Stomach (tissue), 9 donors: Measurements from ENCODE around the gene DIPK2B. TPM values are rescaled to one million over a fixed set of nuclear protein-coding genes. Genes with fewer than 3 reads are reported as not detected.

Experiments
- DNase-seq, 2 donors: peaks; one replicate each; pipeline versions ENCODE4 v3.0.0 to v3.0.0-alpha.2; 2013 to 2019
- H3K27ac ChIP-seq, 5 donors: fragments of 200-600 bp in 4 of 5; sonication (generic) in 4 of 5; one replicate each; pipeline ENCODE4 v1.5.1; 2013 to 2019; ENCODE audit warnings: mild to moderate bottlenecking in 1 of 5, moderate library complexity in 1 of 5
- H3K27me3 ChIP-seq, 3 donors: fragments of 200-600 bp; sonication (generic); one replicate each; pipeline ENCODE4 v1.5.1; 2017 to 2019; ENCODE audit warnings: mixed run types in 1 of 3
- H3K36me3 ChIP-seq, 4 donors: fragments of 200-600 bp; sonication (generic); 1 replicate in 3 of 4; 2 replicates in 1 of 4; pipeline ENCODE4 v1.5.1; 2016 to 2019
- H3K4me1 ChIP-seq, 4 donors: fragments of 200-600 bp; sonication (generic); one replicate each; pipeline ENCODE4 v1.5.1; 2016 to 2019
- H3K4me3 ChIP-seq, 4 donors: fragments of 200-600 bp; sonication (generic) in 3 of 4; one replicate each; pipeline ENCODE4 v1.5.1; 2016 to 2019; ENCODE audit warnings: mild to moderate bottlenecking in 1 of 4
- H3K9me3 ChIP-seq, 4 donors: fragments of 200-600 bp; sonication (generic); one replicate each; pipeline ENCODE4 v1.5.1; 2016 to 2019
- CTCF ChIP-seq, 7 experiments: fragments of 450-650 bp in 4 of 7; fragments of 200-600 bp in 3 of 7; sonication (generic) in 3 of 7; IDR thresholded peaks; one replicate each; pipeline ENCODE4 v1.5.1; 2016 to 2019; ENCODE audit warnings: antibody characterized with exemption in 7 of 7, control low read depth in 2 of 7, mild to moderate bottlenecking in 1 of 7
- EP300 ChIP-seq: sonication (generic); formaldehyde crosslinking; IDR thresholded peaks from one replicate; pipeline ENCODE4 v1.6.1; 2017; ENCODE audit warnings: antibody characterized with exemption
- POLR2A ChIP-seq, 4 donors: fragments of 450-650 bp; IDR thresholded peaks; one replicate each; pipeline ENCODE4 v1.6.1; 2016; ENCODE audit warnings: antibody characterized with exemption in 4 of 4, control low read depth in 2 of 4, mild to moderate bottlenecking in 1 of 4, moderate library complexity in 1 of 4
- POLR2AphosphoS5 ChIP-seq, 3 donors: sonication (generic); formaldehyde crosslinking; IDR thresholded peaks; one replicate each; pipeline ENCODE4 v1.6.1; 2016; ENCODE audit warnings: antibody characterized with exemption in 3 of 3
- whole genome bisulfite sequencing, 5 donors: extraction: QIAGEN DNeasy Blood & Tissue Kit in 3 of 5; methylation state at CpG; one replicate each; pipeline versions ENCODE4 v1.1.5 to v1.1.7; 2013 to 2018; 5-methylcytosine and 5-hydroxymethylcytosine counted together
- intact Hi-C: fragments of 100-400 bp; cut with DNase I; formaldehyde crosslinking; loops from one replicate; pipeline ENCODE4 v1.15.1; 2023; ENCODE audit warnings: low total_unique reads
- polyA plus RNA-seq, 3 donors: library from polyadenylated mRNA; stranded (reverse); fragments of 200-250 nt; gene quantifications; one replicate each; pipeline ENCODE4 v1.2.3, GENCODE V29; 2013
- total RNA-seq, 5 donors: library from RNA; depleted of rRNA; stranded (reverse); fragments of >200 nt; gene quantifications; one replicate each; pipeline versions ENCODE4 v1.1.0 to v1.2.3, GENCODE V29; 2014 to 2016
- donor health status: healthy with polysubstance abuse.
- donor health status: Bipolar disorder and iron deficiency.
- donor health status: healthy.

DIPK2B gene
- total and polyA plus RNA-seq, 8 donors, result 1.1 to 37.3 (median 6.6) TPM

GRCh38 chrX:45233531-45233930 is 32.9 kb upstream of the DIPK2B start:
- no peaks in the 10 kb centered on the region for H3K36me3 ChIP-seq
- no peak overlapping the region for H3K4me3 ChIP-seq
- TF ChIP-seq CTCF (IDR thresholded peaks at IDR 0.05) (no peak), POLR2A (IDR thresholded peaks at IDR 0.05) (no peak), EP300 (no peak), POLR2AphosphoS5 (IDR thresholded peaks at IDR 0.05) (no peak)
- peaks cover 0 to 10% (median 0%) of the 10 kb centered on the region in 3 donors for H3K27me3 ChIP-seq
- H3K4me1 ChIP-seq, result no peaks in the 10 kb centered on the region
- no peaks in the 10 kb centered on the region for H3K9me3 ChIP-seq
- intact Hi-C loops, result no loop called here
- H3K27ac ChIP-seq, result no peak overlapping the region
- 30 to 87% (median 56%) methylated on average over 1 to 2 of the region's 2 CpGs for WGBS, 5 donors
- no peak for DNase-seq

GRCh38 chrX:45232139-45232538 is 31.5 kb upstream of the DIPK2B start:
- Histone ChIP-seq H3K4me3 (no peak overlapping the region), H3K36me3 (no peaks in the 10 kb centered on the region), H3K27ac (no peak overlapping the region), H3K27me3 (peaks cover 0 to 10% (median 0%) of the 10 kb centered on the region in 3 donors), H3K4me1 (no peaks in the 10 kb centered on the region), H3K9me3 (no peaks in the 10 kb centered on the region)
- no peak for DNase-seq
- 44 to 74% (median 71%) methylated on average over 1 to 3 of the region's 3 CpGs for WGBS, 5 donors
- intact Hi-C loops, result no loop called here
- TF ChIP-seq POLR2A (IDR thresholded peaks at IDR 0.05), result no peak
- no peak for TF ChIP-seq CTCF (IDR thresholded peaks at IDR 0.05)
- TF ChIP-seq POLR2AphosphoS5 (IDR thresholded peaks at IDR 0.05), result no peak
- TF ChIP-seq EP300, result no peak

GRCh38 chrX:45230410-45230809 is 29.7 kb upstream of the DIPK2B start:
- Histone ChIP-seq H3K27me3 (peaks cover 0 to 10% (median 0%) of the 10 kb centered on the region in 3 donors), H3K4me1 (no peaks in the 10 kb centered on the region), H3K4me3 (no peak overlapping the region), H3K27ac (no peak overlapping the region), H3K36me3 (no peaks in the 10 kb centered on the region), H3K9me3 (no peaks in the 10 kb centered on the region)
- intact Hi-C loops, result no loop called here
- TF ChIP-seq CTCF (IDR thresholded peaks at IDR 0.05) (no peak), EP300 (no peak), POLR2AphosphoS5 (IDR thresholded peaks at IDR 0.05) (no peak), POLR2A (IDR thresholded peaks at IDR 0.05) (no peak)
- 79 to 100% (median 82%) methylated on average over 1 of the region's 1 CpG for WGBS, 5 donors
- no peak for DNase-seq

GRCh38 chrX:45229348-45229747 is 28.7 kb upstream of the DIPK2B start:
- intact Hi-C loops, result no loop called here
- no peaks in the 10 kb centered on the region for H3K36me3 ChIP-seq
- H3K27me3 ChIP-seq, result peaks cover 0 to 10% (median 0%) of the 10 kb centered on the region in 3 donors
- H3K9me3 ChIP-seq, result no peaks in the 10 kb centered on the region
- no peak for DNase-seq
- no peak overlapping the region for H3K27ac ChIP-seq
- H3K4me1 ChIP-seq, result no peaks in the 10 kb centered on the region
- no peak overlapping the region for H3K4me3 ChIP-seq
- TF ChIP-seq CTCF (IDR thresholded peaks at IDR 0.05) (no peak), POLR2AphosphoS5 (IDR thresholded peaks at IDR 0.05) (no peak), POLR2A (IDR thresholded peaks at IDR 0.05) (no peak), EP300 (no peak)
- WGBS, 5 donors, result 75 to 87% (median 83%) methylated on average over 4 to 6 of the region's 6 CpGs; no CpG with 5 or more reads in 1 of the 5 donors
